GM18508 (cell line): ENCODE results near the gene ACVR1B.
A peak's percentile ranks its signal among the peaks of the same experiment; 100 is the strongest.
"Not testable (repeated sequence)": the region's sequence is repeated elsewhere in the genome, so short reads cannot be mapped to it uniquely, and the experiment has no call there.

Source experiments
- ATAC-seq: cut with Tn5 transposase; IDR thresholded peaks from one replicate; pipeline ENCODE4 v1.9.1; 2021; ENCODE audit warnings: moderate number of reproducible peaks; ENCODE audit not compliant: insufficient read depth, unreplicated experiment

ACVR1B gene

DNA sequence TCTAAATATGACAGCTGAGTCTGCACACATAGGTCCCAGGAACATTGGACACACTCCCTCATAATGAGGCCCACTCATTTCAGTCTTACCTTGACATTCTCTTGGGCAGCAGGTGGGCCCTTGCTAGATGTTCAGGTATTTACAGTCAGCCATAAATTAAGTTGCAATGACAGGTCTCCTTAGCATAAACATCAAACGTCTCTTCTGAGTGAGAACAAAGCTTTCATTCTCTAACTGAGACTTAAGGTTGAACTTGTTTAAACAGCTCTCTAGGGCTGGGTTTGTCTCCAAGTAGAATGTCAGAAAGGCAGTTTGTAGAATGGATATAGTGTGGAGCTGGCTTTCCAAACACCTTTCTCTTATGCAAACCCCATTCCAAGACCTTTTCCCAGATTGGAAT is 10.3 kb downstream of the ACVR1B start:
- no peak for ATAC-seq

DNA sequence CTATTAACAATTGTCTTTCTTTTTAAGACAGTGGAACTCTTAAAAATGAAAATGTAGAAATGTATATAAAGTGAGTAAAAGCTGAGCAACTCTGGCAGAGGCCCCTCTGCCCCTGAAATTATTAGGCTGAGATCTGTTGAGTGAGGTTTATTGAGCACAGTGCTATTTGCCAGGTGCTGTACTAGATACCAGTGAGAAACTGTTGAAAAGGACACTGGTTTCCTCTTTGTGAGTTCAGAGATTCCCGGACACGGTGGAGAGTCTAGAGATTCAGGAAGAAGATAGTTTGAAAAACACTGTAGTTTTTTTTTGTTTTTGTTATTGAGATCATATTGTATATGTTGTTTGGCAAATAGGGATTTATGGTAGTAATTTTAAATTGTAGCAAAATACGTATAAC is 11.2 kb downstream of the ACVR1B start:
- ATAC-seq: no peak

DNA sequence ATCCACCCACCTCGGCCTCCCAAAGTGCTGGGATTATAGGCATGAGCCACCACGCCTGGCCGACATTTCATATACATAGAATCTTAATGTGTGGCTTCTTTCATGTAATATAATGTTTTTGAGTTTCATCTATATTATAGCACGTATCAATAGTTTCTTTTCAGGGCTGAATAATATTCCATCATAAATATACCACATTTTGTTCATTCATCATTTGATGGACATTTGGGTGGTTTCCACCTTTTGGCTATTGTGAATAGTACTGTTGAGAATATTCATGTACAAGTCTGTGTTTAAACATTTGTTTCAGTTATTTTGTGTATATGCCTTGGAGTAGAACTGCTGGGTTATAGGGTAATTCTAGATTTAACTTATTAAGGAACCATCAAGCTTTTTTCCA is 12.0 kb downstream of the ACVR1B start:
- no peak for ATAC-seq

DNA sequence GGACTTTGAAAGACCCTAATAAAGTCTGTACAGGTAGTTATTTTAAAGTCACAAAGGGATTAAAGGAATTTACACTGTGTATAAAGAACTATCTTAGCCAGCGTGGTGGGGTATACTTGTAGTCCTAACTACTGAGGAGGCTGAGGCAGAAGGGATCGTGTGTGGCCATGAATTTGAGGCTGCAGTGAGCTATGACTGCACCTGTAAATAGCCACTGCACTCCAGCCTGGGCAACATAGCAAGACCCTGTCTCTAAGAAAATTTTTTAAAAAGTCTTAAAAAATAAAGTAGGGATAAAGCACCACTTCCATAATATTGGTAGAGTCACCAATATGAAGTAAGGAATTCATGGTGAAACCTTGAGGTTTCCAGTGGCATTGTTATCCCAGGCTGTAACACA is 18.1 kb downstream of the ACVR1B start:
- no peak for ATAC-seq

DNA sequence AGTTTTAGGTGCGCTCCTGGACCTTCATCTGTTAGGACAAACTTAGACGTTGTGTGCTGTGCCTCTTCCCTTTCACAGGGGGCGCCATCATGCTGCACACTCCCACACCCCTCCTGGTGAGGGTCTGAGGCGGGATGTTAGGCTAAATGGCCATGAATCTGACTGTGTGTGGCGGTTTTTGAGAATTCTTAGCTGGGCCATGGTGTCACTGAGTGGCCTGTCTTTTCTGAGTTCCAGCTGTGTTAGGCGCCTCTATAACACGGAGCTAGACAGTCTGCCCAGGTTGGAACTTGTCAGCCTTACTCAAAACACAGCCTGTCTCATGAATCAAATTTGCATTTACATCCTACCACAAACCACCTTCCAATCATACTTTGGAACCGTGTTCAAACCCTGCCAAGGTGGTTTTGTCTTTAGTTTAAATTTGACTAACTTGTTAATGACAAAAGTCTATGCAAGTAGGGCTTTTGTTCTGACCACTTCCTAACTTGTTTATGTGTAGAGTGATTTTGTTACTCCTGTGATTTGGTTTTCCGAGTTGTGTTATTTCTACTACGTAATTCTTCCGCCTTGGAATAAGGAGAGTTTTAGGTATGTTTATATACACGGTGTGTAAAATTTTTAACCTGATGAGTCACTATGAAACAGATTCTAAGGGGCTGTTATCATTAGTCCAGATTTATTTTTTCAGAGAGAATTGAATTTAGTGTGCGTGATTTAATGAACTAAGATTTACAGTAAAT is 19.6 kb downstream of the ACVR1B start:
- peak; percentile 74 for ATAC-seq

DNA sequence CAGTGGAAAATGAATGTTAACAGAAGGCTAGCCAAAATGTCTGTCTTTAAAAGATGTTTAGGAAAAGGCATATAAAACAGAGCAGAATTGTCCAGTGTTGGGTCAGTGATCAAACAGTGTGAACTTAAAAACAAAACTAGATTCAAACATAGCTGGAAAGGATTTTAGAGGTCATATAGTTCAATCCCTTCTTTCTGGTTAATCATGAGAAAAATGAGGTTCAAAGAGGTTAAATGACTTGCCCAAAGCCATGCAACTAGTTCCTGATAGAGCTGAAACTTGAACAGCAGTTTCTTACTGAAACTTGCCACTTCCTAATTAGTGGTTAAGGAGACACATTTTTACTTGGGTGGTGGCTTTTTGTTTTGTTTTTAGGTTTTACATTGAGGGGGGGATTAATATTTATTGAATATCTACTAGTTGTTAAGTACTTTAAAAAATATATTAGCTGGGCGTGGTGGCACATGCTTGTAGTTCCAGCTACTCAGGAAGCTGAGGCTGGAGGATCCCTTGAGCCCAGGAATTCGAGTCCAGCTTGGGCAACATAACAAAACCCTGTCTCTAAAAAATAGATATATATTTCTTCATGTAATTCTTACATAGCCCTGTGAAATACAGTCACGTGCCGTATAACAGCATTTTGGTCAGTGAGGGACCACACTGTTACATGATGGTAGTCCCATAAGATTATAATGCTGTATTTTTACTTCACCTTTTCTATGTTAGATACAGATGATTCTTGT is 20.4 kb downstream of the ACVR1B start:
- no peak for ATAC-seq

DNA sequence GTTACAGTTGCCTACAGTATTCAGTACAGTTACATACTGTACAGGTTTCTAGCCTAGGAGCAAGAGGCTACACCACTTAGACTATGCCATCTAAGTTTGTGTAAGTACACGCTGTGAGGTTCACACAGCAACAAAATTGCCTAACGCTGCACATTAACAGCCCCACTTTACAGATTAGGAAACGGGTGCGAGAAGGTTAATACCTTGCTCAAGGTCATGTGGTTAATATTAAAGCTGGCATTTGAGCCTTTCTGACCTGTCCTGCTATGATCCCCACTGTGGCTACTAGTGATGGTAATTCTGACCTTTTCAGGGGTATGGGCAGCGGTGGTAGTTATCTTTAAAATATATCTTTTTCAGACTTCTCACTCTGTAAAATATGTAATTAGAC is 20.9 kb downstream of the ACVR1B start:
- no peak for ATAC-seq

DNA sequence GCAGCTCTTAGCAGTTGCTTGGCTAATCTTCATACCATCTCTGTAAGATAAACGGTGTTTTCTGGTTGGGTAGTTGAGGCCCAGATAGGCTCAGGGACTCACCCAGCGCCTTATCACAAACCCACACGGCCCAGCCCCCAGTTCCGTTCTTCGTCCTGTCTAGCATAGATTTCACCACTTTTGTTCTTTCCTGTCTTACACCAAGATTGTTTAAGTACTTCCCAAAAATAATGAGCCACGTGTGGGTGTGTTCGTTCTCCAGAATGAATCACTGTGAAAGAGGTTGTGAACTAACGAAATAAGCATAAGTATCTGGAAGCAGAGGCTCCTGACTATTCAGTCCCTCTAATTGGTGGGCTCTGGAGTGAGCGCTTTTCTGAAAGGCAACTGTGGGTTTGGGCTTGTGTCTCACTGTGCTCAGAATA is 21.4 kb downstream of the ACVR1B start:
- ATAC-seq: no peak

DNA sequence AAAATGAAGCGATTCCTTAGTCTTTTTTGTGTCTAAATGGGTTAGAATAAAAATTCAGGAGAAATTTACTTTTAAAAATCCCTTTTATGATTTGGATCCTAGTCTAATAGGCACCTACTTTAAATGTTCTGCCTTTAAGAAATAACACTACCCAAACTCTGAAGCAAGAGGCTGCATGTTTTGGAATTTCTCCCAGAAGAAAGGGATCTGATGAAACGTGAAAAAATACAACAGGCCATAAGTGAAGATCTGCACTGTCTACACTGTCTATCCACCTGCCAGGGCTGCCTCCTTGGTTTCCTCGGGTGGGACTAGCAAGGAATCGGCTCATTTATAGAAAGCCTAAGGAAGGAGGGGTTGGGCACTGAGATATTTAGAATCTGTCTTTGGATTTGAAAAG is 22.1 kb downstream of the ACVR1B start:
- no peak for ATAC-seq

DNA sequence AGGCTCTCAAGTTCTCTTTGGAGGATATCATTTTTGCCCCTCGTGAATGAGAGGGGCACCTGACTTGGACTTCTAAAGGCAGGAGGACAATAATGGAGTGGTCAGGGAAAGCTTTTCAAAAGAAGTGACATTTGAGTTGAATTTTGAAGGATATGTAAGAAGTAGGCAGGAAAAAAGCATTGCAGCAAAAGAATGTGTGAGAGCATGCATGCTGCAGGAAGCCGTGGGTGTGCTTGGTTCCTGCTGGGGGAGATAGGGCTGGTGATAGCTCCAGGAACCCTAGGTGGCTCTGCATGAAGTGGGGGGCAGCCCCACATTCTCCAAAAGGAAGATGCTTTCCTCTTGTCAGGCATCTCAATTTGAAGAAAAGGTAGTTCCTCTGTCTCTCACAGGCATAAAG is 23.1 kb downstream of the ACVR1B start:
- no peak for ATAC-seq

DNA sequence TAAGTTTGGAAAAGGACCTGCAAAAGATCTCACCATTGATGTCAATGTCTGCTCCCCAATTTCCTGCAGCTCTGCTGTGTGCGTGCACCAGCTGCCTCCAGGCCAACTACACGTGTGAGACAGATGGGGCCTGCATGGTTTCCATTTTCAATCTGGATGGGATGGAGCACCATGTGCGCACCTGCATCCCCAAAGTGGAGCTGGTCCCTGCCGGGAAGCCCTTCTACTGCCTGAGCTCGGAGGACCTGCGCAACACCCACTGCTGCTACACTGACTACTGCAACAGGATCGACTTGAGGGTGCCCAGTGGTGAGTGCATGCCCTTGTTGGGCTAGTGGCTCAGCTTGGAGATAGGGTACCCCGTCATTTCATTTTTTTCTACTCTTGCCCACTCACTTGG is 23.7 kb downstream of the ACVR1B start:
- no peak for ATAC-seq

DNA sequence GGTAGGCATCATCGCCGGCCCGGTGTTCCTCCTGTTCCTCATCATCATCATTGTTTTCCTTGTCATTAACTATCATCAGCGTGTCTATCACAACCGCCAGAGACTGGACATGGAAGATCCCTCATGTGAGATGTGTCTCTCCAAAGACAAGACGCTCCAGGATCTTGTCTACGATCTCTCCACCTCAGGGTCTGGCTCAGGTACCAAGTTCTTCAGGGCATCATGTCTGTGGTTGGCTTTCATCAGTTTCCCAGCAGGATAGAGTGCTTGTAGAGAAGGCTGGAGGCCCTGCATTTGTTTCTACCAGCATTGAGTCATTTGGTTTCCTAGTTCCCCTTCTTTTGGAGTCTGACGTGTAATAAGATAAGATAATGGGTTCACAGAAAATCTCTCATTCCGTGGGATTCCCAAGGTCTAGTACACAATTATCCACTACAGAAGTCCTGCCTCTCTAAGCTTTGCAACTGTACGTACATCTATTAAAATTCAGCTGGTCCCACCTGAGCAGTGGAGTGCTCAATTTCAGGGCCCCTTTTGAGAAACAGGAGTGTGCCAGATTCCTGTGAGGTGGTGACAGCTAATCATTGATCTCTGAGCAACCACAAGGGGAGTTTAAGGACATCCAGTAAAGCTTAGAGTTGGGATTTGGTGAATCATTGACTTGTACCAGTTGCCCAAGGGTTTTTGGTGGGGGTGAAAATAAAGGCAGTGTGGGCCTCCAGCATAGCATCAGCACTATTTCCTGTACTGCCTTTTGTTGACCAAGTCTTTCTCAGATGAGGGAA is 25.1 kb downstream of the ACVR1B start:
- no peak for ATAC-seq

DNA sequence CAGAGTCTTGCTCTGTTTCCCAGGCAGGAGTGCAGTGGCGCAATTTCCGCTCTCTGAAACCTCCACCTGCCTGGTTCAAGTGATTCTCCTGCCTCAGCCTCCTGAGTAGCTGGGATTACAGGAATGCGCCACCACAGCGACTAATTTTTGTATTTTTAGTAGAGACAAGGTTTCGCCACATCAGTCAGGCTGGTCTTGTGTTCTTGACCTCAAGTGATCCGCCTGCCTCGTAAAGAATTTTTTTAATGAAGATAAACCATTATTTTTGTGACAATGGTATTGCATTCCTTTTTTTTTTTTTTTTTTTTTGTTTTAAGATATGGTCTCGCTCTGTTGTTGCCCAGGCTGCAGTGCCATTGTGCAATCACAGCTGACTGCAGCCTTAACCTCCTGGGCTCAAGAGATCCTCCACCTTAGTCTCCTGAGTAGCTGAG is 25.8 kb downstream of the ACVR1B start:
- ATAC-seq: no peak

DNA sequence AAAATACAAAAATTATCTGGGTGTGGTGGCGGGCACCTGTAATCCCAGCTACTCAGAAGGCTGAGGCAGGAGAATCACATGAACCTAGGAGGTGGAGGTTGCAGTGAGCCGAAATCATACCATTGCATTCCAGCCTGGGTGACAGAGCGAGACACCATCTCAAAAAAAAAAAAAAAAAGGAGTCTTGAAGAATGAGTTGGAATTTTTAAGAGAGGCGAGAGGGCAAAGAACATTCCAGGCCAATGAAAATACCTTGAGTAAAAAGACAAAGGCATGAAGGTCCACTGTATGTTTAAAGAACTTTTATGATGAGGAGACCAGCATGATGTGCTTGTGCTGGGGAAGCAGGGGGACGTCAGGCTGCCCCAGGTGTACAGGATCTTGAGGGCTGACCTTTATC is 27.8 kb downstream of the ACVR1B start:
- ATAC-seq: not testable (repeated sequence)

DNA sequence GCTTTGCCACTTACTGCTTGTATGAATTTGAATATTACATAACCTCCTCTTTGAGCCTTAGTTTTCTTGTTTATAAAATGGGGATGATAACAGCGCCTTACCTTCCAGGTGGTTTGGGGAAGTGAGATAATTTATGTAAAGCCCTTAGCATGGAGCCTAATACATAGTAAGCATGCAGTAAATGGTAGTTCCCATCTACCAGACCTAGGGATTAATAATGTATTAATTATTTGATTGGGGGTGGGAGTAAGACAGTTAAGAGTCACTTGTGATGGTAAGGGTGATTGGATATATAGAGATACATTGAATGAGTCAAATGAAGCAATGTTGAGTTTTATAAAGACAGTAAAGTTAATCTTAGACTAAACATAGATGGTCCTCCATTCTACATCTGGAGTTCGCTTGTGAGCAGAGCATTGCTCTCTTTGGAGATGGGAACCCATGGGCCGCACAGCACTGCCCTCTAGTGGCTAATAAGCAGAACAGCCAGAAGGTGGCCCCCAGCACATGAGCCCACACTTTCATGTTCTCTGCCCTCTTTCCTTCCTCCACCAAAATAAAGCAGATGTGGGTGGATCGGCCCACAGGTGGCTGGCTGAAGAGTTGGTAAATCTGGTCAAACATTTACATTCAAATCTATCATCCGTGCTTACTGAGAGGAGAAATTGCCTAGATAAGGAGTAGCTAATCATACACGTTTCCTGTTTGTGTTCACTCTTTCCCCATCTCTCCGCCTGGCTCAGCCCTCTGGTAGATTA is 28.7 kb downstream of the ACVR1B start:
- no peak for ATAC-seq

DNA sequence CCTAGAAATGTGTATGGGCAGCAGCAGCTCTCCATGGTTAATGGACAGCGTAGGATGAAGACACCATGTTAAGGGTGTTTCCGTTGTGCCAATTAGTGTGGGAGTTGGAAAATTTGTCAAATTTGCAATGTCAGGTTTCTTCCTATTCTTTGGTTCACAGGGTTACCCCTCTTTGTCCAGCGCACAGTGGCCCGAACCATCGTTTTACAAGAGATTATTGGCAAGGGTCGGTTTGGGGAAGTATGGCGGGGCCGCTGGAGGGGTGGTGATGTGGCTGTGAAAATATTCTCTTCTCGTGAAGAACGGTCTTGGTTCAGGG is 29.3 kb downstream of the ACVR1B start:
- no peak for ATAC-seq

DNA sequence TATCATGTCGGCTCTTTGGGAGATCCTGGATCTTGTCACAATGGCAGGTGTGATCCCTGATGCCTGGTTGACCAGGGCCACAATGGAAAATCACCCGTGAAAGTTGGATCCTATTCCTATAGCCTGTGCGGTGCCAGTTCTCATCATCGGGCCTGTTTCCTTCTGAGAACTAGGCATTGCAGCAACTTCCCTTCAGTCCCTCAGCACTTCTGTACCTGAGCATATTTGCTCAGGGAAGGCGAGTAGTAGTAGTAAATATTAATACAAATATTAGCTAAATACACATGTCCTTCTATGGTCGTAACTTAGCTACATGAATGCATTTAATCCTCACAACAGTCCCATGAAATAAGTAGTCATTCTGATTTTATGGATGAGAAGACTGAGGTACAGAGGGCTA is 33.2 kb downstream of the ACVR1B start:
- no peak for ATAC-seq

DNA sequence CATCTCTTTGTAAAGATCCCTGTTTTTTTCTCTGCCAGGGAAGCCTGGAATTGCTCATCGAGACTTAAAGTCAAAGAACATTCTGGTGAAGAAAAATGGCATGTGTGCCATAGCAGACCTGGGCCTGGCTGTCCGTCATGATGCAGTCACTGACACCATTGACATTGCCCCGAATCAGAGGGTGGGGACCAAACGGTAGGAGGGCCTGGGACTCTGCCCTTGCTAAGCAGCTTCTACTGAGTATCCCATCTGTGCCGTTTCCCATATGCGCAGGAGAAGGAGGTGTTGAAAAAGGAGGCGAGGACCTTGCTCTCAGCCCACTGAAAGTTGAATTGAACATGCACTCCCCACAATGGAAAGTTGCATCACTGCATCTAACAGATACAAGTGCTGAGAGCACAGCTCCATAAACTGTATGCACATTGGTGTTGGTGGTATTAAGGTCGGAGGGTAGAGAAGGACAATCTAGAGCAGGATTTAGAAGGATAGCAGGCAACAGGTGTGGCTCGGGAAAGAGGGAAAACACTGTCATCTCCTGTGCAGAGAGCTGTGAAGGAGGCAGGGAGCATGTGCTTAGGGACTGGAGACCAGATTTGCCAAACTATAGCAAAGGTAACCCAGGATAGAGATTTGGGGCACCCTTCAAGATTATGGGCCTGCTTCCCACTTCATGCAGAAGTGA is 33.8 kb downstream of the ACVR1B start:
- no peak for ATAC-seq

DNA sequence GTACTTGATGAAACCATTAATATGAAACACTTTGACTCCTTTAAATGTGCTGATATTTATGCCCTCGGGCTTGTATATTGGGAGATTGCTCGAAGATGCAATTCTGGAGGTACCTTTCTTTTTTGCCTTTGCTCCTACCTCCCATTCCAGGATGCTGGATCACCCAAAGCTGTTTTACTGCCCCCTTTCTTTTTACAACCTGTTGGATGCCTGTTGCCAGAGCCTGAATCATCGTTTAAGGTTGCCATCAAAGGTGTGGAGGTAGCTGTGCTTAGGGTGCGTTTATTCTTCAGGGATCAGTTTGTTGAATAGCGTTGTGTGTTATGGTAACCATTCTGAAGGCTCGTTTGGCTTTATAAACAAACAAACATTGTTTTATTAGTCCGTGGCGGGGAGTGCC is 35.3 kb downstream of the ACVR1B start:
- ATAC-seq: no peak

DNA sequence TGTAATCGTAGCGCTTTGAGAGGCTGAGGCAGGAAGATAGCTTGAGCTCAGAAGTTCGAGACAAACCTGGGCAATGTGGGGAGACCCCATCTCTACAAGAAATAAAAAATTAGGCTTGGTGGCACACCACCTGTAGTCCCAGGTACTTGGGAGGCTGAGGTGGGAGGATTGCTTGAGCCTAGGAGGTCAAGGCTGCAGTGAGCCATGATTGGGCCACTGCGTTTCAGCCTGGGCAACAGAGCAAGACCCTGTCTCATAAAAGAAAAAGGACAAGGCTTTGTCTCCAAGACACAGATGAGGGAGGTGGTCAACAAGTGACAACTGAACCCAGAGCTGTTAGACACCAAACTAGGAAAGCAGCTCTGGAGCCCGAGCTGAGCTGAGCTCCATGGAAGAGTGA is 40.7 kb downstream of the ACVR1B start:
- no peak for ATAC-seq
